Stimulated activated CD4-positive, alpha-beta T cell treated with anti-CD3 and anti-CD28 coated beads, Interleukin-1b, Interleukin-23, amount 100 ng/mL, for 4 hours (primary cell): Measurements from ENCODE around the gene TENT4A.

Source experiments
- DNase-seq, 2 donors: peaks; one replicate each; pipeline ENCODE4 v3.0.0-alpha.2; 2020; ENCODE audit warnings: low read depth in 2 of 2

TENT4A gene

GRCh38 chr5:6732634-6733410 lies 19.6 kb downstream of the TENT4A start:
- no peak for DNase-seq

GRCh38 chr5:6733411-6734242 lies 20.4 kb downstream of the TENT4A start:
- no peak for DNase-seq

- DNase-seq, result no peak
These were observed 21.0 kb downstream of the TENT4A start for GRCh38 chr5:6734243-6734700.

- no peak for DNase-seq
These were observed 21.5 kb downstream of the TENT4A start for GRCh38 chr5:6734781-6735180.

DNA sequence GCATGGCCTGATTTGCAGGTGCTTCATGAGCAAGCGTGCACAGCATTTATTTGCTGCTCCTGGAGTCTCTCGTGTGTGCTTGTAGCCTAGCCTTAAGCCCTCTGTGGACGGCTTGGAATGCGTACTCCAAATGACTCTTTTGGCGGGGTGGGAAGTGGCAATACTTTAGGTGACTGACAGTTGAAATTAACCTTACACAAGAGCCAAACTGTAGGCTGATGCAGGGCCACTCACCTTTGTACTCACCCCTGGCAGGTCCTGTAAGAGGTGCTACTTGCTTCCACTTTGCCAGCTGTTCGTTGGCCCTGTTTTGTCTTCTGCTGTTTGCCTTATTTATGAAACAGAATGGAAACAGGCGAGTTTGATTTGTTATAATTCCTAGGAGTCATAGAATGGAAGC lies 22.9 kb downstream of the TENT4A start:
- DNase-seq, result no peak

GRCh38 chr5:6736524-6737042 lies 23.4 kb downstream of the TENT4A start:
- DNase-seq, result no peak

DNA sequence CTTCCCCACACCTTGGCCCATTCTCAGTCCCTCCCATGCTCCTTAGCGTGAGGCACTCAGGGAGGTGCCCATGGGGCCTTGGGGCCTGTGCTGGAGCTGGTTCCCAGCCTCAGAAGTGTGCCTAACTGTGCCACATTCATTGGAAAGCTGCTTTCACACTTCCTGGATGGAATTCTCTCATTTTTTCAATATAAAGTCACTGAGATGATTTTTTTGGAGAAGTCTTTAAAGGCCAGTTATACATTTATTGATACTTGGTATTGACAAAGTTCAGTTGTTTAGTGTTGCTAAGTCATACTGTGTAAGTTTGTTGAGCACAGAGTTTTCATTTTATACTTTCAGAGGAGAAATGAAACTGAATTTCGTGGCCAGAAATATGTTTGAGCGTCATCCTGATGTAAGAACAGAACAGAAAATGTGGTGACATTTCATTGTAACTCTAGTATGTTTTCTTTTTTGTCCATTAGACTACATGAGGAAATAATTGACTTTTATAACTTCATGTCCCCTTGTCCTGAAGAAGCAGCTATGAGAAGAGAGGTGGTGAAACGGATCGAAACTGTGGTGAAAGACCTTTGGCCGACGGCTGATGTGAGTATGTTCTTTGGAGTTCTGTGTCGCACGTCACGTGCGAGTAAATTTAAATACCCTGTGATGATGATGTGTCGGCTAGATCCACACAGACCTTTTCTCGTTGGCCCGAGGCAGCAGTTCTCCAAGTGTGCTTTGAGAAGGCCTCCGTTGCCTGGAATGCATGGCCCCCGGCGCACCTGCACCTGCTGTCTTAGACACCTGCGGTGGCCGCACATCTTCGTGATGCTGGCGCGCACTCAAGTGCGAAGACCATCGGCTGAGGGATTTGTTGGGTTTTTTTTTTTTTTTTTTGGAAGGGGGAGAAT lies 24.1 kb downstream of the TENT4A start:
- DNase-seq, result no peak

GRCh38 chr5:6739603-6740002 lies 26.4 kb downstream of the TENT4A start:
- no peak for DNase-seq

GRCh38 chr5:6740586-6741150 lies 27.4 kb downstream of the TENT4A start:
- DNase-seq, result no peak

DNA sequence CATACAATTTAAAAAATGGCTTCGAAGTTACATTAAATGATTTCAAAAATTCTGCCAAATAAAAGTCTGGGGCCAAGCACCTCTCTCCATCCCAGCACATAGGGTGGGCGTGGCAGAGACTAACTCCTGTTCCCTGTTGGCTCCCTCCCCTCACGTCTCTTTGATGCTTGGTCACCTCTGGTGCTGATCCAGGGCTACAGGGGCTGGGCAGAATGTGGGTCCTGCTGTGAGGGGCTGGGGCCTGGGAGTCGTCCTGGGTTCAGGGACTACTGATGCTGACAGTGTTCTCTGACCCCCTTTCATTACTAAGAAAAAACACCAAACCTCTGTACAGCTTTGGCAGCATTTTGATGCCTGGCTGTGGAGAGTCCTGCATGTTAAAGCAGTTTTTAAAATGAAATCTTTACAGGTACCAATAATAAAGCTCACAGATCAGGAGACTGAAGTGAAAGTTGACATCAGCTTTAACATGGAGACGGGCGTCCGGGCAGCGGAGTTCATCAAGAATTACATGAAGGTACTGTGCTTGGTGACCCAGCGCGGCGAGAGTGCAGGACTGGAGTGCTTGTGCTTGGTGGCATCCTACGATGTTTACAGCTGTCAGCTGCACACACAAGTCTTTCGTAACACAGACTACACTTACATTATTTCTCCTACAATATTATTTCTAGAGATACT lies 29.0 kb downstream of the TENT4A start:
- no peak for DNase-seq

- no peak for DNase-seq
These were observed 29.9 kb downstream of the TENT4A start for GRCh38 chr5:6743161-6743560.

DNA sequence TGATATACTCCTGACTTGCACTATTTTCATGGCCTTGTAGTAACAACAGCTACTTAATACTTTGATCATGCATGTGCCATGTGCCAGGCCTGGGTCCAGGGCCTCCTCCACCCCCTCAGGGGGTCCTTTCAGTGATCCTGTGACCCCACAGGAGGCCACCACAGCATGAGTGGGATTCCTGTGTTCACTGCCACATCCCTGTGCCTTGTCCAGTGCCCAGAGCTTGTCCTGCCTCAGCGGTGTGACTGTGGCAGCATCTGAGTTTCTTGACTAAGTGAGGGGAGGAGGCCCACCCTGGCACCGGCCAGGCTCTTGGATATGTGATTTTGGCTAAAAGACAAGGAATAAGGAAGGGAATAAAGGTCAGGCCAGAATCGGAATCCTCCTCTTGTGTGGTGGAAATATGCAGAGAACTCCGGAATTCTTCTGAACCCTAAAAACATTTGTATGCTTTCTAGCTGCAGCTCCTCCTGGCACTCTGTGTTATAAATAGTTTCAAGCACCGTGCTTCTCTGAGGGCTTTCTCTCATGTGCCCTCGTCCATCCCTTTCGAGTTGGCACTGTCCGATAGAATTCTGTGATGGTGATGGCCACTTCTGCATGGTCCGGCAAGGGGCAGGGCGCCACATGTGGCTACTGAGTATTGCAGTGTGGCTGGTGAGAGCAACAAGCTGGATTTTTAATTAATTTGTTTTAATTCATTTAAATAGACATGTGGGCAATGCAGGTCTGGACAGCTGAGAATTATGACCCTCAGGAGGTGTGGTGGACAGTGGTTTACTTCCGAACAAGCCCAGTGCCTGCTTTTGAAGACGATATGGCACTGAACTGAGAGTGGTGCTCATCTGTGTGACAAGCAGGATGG lies 31.8 kb downstream of the TENT4A start:
- no peak for DNase-seq

GRCh38 chr5:6745706-6746222 lies 32.5 kb downstream of the TENT4A start:
- DNase-seq, result peak in 1 of 2 donors; percentile 15

DNA sequence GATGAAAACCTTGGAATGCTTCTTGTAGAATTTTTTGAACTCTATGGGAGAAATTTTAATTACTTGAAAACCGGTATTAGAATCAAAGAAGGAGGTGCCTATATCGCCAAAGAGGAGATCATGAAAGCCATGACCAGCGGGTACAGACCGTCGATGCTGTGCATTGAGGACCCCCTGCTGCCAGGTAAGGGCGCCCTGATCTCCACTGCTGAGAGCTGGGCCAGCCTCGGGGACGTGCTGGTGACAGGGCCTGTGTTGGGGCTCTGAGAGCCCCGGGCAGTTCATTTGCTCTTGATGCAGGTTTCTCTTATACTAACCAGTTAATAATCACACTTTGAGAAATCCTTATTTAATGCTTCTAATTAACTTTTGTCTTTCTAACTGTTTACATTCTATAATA lies 33.0 kb downstream of the TENT4A start:
- DNase-seq, result no peak

- DNase-seq, result no peak
These were observed 33.9 kb downstream of the TENT4A start for GRCh38 chr5:6747103-6747502.

DNA sequence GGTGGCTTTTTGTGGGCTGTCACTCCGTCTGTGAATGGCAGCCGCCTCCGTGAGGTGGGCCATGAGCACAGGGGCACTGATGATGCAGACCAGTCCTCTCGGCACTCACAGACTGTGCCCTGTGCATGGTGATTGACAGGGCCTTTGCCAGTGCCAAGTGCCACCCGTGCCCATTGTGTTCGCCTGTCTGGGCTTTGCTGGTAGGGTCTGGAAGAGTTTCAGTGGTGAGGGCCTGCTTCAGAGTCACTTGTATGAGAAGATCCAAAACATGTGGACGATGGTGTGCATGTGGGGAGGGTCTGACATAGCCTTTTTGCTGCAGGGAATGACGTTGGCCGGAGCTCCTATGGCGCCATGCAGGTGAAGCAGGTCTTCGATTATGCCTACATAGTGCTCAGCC lies 34.9 kb downstream of the TENT4A start:
- DNase-seq, result no peak

DNA sequence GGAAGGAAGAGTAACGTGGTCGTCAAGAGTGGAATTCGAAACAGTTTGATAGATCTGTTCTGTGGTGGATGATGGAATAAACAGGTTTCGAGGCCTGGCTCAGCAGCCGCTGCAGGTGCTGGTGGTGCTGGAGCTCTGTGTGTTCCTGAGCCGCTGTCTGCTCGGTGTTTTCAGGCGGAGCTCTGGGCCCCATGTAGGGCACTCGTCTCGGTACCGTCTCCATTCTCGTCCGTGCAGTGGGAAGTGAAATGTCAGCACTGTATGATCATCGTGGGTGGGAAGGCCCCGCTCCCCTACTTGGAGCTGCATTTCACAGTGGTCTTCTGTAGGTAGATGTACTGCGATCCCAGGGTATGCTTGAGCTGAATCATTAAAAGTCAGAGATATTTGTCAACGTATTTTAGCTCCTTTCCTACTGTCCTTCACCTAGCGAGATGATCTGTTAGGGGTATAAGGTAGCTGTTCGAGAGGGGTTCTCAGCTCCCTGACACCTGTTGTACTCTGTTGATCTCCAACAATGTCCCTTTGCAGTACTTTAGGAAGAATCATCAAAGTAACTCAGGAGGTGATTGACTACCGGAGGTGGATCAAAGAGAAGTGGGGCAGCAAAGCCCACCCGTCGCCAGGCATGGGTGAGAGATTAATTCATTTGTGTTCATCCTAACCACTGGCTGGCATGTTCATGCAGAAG lies 35.9 kb downstream of the TENT4A start:
- no peak for DNase-seq

GRCh38 chr5:6750142-6750840 lies 37.1 kb downstream of the TENT4A start:
- no peak for DNase-seq
